Activated T-cell treated with anti-CD3 and anti-CD28 coated beads for 1 hour (primary cell): ENCODE results near the gene TMC1.

ENCODE experiments used
- DNase-seq: peaks from one replicate; pipeline ENCODE4 v3.0.0-alpha.2; 2020; ENCODE audit warnings: low read depth

Gene TMC1

GRCh38 chr9:72874344-72874743 lies 352.9 kb downstream of the TMC1 start:
- DNase-seq, result no peak

- no peak for DNase-seq
Observed at GRCh38 chr9:72875221-72875620, 353.8 kb downstream of the TMC1 start.

GRCh38 chr9:72880821-72881220 lies 359.4 kb downstream of the TMC1 start:
- DNase-seq, result no peak

GRCh38 chr9:72882117-72882775 lies 360.8 kb downstream of the TMC1 start:
- no peak for DNase-seq

- no peak for DNase-seq
Observed at GRCh38 chr9:72883875-72884274, 362.5 kb downstream of the TMC1 start.

GRCh38 chr9:72884508-72884907 lies 363.1 kb downstream of the TMC1 start:
- no peak for DNase-seq
